Measurements from ENCODE around the gene SLC12A5. TPM values are rescaled to one million over a fixed set of nuclear protein-coding genes. Genes with fewer than 3 reads are reported as not detected.

Gene SLC12A5
- total RNA-seq, 1 donor from 2014 or later = not detected

DNA sequence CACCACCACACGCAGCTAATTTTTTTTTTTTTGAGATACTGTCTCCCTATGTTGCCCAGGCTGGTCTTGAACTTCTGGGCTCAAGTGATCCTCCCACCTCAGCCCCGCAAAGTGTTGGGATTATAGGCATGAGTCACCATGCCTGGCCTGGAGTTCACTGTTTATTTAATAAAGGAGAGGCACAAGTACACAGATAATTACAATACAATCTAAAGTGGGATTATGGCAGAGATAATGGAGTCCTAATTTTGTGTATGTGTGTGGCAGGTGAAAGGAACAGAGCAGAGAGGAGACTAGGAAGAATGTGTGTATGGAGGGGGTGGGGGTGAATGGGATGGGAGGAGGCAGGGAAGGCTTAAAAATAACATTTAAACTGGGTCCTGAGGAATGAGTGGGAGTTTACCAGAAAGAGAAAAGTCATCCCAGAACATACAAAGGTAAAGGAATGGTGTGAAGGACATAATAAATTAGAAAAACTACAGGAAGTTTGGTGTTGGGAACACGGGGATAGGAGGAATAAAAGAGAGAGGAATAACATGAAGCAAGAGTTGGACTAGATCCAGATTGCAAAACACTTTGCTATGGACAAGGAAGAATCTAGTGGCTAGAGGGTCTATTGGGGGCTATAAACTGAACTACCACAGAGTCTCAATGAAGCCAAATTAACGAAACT lies 56.3 kb downstream of the SLC12A5 start:
- Mint-ChIP-seq H3K36me3 (ENCODE audit: unreplicated experiment) (no peaks in the 10 kb centered on the region), H3K4me1 (ENCODE audit: unreplicated experiment) (peaks cover 58% of the 10 kb centered on the region), H3K4me3 (ENCODE audit: unreplicated experiment) (no peak overlapping the region), H3K9me3 (ENCODE audit: unreplicated experiment) (no peaks in the 10 kb centered on the region), H3K27ac (ENCODE audit: unreplicated experiment) (peak overlapping the region; percentile 45), H3K27me3 (ENCODE audit: unreplicated experiment) (no peaks in the 10 kb centered on the region)
- TF ChIP-seq, protein P1, sequence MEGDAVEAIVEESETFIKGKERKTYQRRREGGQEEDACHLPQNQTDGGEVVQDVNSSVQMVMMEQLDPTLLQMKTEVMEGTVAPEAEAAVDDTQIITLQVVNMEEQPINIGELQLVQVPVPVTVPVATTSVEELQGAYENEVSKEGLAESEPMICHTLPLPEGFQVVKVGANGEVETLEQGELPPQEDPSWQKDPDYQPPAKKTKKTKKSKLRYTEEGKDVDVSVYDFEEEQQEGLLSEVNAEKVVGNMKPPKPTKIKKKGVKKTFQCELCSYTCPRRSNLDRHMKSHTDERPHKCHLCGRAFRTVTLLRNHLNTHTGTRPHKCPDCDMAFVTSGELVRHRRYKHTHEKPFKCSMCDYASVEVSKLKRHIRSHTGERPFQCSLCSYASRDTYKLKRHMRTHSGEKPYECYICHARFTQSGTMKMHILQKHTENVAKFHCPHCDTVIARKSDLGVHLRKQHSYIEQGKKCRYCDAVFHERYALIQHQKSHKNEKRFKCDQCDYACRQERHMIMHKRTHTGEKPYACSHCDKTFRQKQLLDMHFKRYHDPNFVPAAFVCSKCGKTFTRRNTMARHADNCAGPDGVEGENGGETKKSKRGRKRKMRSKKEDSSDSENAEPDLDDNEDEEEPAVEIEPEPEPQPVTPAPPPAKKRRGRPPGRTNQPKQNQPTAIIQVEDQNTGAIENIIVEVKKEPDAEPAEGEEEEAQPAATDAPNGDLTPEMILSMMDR (IDR thresholded peaks at IDR 0.05) = no peak
- DNase-seq (ENCODE audit: extremely low spot score, unreplicated experiment) = no peak

DNA sequence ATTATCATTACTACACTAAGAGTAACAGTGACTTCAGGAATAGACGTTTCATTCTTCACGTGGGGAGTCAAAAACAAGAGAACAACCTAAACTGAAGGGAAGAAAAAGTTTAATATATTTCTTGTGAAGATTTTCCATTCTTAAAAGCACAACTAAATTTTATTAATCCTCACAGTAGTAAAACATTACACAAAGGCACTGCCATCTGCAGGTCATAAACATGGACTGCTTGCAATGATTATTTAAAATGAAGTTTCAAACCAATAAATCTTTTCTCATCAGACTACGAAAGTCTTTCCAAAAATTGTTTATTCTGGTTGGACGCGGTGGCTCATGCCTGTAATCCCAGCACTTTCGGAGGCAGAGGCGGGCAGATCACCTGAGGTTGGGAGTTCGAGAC lies 58.1 kb downstream of the SLC12A5 start:
- Mint-ChIP-seq H3K4me3 (ENCODE audit: unreplicated experiment) (peak overlapping the region; percentile 54), H3K4me1 (ENCODE audit: unreplicated experiment) (peaks cover 58% of the 10 kb centered on the region), H3K27me3 (ENCODE audit: unreplicated experiment) (no peaks in the 10 kb centered on the region), H3K36me3 (ENCODE audit: unreplicated experiment) (no peaks in the 10 kb centered on the region), H3K9me3 (ENCODE audit: unreplicated experiment) (no peaks in the 10 kb centered on the region), H3K27ac (ENCODE audit: unreplicated experiment) (no peak overlapping the region)
- DNase-seq (ENCODE audit: extremely low spot score, unreplicated experiment) = no peak
- TF ChIP-seq, protein P1 (IDR thresholded peaks at IDR 0.05) = peak; percentile 58

GRCh38 chr20:46088409-46089166 lies 59.6 kb downstream of the SLC12A5 start:
- no peaks in the 10 kb centered on the region for H3K36me3 Mint-ChIP-seq (ENCODE audit: unreplicated experiment)
- peaks cover 51% of the 10 kb centered on the region for H3K4me1 Mint-ChIP-seq (ENCODE audit: unreplicated experiment)
- H3K9me3 Mint-ChIP-seq (ENCODE audit: unreplicated experiment) = no peaks in the 10 kb centered on the region
- peaks cover 5% of the 10 kb centered on the region for H3K27me3 Mint-ChIP-seq (ENCODE audit: unreplicated experiment)
- H3K27ac Mint-ChIP-seq (ENCODE audit: unreplicated experiment) = peak overlapping the region; percentile 90
- peak overlapping the region; percentile 87 for H3K4me3 Mint-ChIP-seq (ENCODE audit: unreplicated experiment)
- no peak for DNase-seq (ENCODE audit: extremely low spot score, unreplicated experiment)
- TF ChIP-seq, protein P1 (IDR thresholded peaks at IDR 0.05) = no peak

- Mint-ChIP-seq H3K27me3 (ENCODE audit: unreplicated experiment) (peaks cover 7% of the 10 kb centered on the region), H3K9me3 (ENCODE audit: unreplicated experiment) (no peaks in the 10 kb centered on the region)
Measured at GRCh38 chr20:46089167-46089416, 60.1 kb downstream of the SLC12A5 start.

More at GRCh38 chr20:46089167-46089416, 60.1 kb downstream of the SLC12A5 start:
- H3K36me3 Mint-ChIP-seq (ENCODE audit: unreplicated experiment) = no peaks in the 10 kb centered on the region
- H3K4me3 Mint-ChIP-seq (ENCODE audit: unreplicated experiment) = peak overlapping the region; percentile 87
- peaks cover 51% of the 10 kb centered on the region for H3K4me1 Mint-ChIP-seq (ENCODE audit: unreplicated experiment)
- DNase-seq (ENCODE audit: extremely low spot score, unreplicated experiment) = peak; percentile 86
- TF ChIP-seq, protein P1 (IDR thresholded peaks at IDR 0.05) = no peak
- peak overlapping the region; percentile 90 for H3K27ac Mint-ChIP-seq (ENCODE audit: unreplicated experiment)

Measured in osteocyte (in vitro differentiated cells).